OCI-M2 (cell line): ENCODE results near the gene BBLN.
"Not testable (repeated sequence)": the region's sequence is repeated elsewhere in the genome, so short reads cannot be mapped to it uniquely, and the experiment has no call there.

Experiments
- DNase-seq: peaks from one replicate; lab custom pipeline; 2025; ENCODE audit not compliant: unreplicated experiment; lab: John Stamatoyannopoulos, UW

The BBLN gene

DNA sequence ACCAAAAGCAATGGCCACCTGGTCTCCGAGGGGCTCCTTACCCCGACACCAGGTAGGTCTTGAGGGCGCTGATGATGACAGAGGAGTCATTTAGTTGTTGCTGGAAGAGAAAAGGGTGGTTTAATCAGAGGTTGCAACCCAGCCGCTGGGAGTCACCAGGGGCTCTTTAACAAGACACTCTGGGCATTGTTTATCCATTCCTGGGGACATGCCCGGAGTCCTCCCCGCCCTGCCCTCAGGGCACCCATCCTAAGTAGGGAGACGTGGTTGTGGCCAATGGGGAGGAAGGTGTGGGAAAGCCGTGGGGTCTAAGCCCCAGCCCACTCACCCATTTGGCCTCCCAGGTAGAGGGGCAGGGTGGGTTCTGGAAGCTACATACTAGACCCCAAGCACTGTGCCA lies 35.6 kb upstream of the BBLN start:
- no peak for DNase-seq

DNA sequence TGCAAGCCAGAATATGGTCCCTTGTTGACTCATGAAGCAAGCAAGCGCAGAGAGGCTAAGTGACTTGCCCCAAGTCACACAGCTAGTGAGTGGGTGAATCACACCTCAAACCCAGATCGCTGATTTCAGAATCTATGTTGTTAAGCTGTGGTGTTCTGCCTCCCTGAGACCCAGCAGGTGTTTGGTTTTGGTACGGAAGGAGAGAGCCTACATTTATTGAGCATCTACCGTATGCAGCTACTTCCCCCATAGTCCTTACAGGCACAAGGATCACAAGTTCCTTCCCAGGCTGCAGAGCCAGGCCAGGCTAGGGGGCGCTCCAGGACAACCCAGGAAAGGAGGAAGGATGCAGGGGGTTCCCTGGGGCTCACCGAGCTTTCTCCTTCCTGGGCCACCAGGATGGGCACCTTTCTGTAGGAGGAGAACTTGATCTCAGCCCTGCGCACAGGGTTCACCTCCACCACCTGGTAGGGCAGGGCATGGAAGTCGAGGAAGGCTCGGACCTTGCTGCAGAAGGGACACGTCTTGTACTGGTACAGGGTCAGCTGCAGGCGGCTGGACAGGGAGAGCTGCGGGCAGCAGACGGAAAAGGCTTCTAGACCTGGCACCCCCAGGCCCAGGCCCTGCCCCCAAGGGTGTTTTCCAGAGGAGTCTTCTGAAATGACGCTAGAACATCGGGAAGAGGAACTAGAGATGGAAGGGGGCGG lies 35.0 kb upstream of the BBLN start:
- DNase-seq, result peak; percentile 2

DNA sequence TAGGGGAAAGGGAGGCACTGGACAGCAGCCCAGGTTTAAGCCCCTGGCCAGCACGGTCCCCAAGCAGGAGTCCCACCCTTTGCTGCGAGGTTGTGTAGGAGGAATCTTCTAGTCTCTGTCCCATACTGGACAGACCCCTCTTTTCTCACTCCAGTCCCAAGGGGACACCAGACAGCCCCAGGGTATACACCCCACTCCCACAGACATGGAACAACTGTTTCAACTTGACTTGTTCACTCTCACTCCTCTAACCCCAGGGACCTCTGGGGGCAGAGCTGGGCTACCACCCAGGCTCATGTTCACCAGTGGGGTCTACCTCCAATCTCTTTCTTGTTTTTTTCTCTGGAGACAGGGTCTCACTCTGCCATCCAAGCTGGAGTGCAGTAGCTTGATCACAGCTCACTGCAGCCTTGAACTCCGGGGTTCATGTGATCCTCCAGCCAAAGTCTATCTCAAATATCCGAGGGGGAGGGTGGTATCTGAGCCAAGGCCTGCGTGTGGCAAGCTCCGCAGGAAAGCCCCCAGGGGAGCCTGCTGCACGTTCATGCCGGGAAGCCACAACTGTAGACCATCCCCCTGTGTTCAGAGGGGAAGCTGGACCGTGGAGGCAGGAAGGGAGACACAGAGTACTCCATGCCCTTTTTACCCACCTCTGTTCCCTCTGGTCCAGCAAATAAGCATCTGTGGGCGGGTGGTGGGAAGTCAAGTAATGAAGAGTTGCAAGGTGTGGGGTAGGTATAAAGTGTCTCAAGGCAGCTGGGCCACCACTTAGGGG lies 34.3 kb upstream of the BBLN start:
- no peak for DNase-seq

DNA sequence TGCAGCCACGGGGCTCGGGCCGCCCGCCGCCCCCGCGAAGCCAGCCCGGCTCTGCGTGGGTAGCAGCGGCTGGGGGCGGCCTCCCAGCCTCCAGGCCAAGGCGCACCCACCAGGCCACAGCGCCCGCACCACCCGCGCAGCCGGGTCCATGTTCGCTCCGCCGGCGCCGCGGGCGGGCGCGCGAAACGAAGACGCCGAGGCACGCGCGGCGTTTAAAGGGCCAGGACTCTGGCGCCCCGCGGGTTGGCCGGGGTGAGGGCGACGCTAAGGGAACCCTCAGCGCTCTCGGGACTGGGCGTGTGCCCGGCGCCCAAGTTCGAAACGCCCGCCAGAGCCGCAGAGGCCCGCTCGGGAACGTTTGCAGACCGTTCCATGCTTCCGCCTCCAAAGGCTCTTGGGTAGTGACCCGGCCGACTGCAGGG lies 32.5 kb upstream of the BBLN start, which contains the start of gene PTGES2:
TSS of gene PTGES2 (minus strand) at position 162 of the 422 bp plus-strand sequence. CDS start at position 150, 12 bp downstream.
- DNase-seq, result no peak

DNA sequence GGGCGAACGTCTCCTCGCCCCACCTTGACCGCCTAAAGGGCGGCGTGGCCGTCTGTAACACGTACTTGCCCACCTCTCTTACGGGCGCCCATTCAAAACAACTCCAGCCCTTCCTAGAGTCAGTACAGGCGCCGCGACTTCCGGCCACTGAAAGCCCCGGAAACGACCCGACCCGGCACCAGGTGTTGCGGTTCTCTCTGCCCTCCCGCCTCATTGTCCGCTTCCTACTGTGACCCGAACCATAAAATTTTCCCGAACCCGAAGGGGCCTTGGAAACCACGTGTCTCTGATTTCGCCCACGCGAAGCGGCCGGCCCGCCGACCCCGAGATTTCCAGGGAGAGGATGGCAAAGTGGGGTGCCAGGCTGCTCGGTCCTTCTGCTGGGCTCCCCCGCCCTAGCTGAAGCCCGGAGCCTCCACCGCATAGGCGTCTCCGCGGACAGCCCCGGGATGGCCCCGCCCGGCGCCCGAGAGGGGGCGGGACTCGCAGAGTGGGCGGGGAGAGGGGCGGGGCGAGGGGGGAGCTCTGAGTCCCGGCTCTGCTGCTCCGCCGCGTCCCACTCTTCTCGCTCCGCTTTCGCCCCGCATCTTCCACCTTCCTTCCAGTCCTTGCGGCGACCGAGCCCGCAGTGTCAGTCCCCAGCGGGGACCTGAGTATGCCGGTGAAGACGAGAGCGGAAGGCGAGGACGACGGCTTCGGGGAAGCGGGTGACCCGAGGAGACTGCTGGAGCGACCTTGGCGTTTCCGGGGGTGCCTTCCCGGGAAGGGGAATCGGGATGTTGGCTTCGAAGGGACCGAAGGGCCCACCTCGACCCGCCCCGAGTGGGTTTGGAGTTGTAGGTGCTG lies 31.9 kb upstream of the BBLN start:
- peak; percentile 63 for DNase-seq

DNA sequence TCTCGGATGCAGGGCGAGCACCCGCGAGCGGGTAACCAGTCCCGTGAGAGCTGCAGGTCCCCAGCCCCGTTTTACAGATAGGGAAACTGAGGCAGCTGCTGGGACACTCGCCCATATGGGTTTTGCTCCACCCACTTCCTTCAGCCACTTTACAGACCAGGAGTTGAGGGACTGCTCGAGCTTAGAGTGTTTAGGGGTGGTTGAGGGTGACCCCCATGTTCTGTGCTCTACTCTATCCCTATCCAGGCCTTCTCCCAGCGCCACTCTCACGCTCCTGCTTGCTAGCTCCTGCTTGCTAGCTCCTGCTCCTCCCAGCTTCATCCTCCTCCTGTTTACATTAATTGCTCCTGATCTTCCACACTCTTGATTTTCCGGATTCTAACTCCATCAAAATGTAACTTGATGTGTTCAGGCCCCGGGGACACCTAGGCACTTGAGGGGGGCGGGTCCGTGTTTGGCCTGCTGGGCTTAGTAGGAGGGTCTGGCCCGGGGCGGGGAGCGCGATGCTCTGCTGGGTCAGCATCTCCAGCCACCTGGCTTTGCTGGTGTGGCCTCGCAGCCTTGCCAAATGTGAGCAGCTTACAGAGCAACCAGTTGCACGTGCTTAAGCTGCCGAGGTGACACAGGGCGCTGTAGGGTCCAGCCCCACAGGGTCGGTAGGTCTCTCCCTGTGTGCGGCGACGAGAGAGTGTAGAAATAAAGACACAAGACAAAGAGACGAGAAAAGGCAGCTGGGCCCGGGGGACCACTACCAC lies 31.1 kb upstream of the BBLN start:
- no peak for DNase-seq

DNA sequence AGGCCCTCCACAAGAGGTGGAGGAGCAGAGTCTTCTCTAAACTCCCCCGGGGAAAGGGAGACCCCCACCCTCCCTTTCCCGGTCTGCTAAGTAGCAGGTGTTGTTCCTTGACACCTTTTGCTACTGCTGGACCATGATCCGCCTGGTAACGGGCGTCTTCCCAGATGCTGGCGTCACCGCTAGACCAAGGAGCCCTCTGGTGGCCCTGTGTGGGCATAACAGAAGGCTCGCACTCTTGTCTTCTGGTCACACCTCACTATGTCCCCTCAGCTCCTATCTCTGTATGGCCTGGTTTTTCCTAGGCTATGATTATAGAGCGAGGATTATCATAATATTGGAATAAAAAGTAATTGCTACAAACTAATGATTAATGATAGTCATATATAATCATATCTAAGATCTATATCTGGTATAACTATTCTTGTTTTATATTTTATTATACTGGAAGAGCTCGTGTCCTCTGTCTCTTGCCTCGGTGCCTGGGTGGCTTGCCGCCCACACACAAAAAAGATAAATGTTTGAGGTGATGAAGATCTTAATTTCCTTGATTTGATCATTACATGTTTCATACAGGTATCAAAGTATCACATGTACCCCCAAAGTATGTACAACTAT lies 30.0 kb upstream of the BBLN start:
- DNase-seq, result not testable (repeated sequence)

DNA sequence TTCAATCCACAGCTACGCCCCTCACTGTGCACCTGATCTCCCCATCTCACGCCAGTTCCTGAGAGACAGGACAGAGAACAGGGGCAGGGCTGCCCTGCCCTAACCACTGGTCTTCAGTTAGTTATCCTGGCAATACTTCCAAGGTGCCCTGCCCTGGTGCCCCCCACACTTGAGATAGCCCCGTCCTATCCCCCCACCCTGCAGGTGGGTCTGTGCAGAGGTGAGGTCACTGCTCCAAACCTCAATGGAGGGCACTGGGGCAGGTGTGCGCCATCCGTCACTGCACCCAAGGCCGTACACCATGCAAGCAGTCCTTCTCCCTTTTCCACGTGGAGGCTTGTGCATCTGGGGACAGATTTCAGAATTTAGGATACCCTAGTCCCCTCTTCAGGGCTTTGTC lies 29.4 kb upstream of the BBLN start:
- DNase-seq, result not testable (repeated sequence)

DNA sequence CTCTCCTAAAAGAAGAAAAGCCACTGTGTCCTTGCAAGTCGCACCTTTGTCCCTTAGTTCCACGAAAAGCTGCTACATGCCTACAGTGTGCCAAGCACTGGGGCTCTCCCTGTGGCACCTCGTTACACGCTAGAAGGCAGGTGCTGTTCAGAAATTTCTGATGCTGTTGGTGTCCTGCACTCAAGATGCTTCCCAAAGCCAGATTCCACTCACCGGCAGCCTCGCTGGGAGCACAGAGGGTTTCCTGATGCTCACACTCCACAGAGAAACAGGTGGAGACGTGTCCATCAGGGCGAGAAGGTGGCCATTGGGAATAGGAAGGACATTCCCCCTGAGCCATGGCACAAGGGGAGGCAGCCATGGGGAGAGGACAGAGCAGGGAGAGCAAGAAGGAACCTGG lies 28.7 kb upstream of the BBLN start:
- DNase-seq, result not testable (repeated sequence)

DNA sequence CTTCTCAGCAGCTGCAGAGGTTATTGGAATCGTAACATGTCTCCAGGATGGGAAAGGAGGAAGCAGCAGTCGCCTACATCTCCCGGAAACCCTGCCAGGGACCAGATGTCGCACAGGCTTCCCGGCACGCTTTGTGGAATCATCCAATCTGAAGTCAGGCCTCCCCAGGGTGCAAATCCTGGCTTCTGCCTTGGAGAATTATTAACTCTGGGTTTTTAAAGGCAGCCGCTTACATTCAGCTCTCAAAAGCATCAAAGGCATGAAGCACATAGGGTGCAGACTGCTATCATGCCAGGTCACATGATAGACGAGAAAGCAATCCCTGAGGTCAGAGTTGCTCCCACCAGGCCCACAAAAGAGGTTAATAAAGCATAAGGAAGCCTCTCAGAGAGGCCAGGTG lies 27.9 kb upstream of the BBLN start:
- not testable (repeated sequence) for DNase-seq

DNA sequence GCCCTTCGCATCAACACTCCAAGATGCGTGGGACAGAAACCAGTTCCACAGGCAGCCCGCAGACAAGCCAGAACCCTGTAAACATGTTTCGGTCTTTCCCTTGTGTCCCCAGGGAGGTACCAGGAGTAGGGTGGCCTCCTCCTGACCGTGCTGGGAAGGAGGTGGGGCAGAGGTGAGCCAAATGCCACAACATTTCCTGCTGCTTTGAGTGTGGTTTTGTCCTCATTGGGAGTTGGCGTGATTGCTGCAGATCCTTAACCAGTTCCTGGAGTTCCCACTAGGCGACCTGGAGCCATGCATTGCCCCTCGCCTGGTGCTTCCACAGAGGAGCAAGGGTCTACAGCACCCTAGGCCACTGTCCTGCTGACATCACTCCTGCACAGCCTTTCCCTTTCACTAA lies 24.5 kb upstream of the BBLN start:
- not testable (repeated sequence) for DNase-seq

DNA sequence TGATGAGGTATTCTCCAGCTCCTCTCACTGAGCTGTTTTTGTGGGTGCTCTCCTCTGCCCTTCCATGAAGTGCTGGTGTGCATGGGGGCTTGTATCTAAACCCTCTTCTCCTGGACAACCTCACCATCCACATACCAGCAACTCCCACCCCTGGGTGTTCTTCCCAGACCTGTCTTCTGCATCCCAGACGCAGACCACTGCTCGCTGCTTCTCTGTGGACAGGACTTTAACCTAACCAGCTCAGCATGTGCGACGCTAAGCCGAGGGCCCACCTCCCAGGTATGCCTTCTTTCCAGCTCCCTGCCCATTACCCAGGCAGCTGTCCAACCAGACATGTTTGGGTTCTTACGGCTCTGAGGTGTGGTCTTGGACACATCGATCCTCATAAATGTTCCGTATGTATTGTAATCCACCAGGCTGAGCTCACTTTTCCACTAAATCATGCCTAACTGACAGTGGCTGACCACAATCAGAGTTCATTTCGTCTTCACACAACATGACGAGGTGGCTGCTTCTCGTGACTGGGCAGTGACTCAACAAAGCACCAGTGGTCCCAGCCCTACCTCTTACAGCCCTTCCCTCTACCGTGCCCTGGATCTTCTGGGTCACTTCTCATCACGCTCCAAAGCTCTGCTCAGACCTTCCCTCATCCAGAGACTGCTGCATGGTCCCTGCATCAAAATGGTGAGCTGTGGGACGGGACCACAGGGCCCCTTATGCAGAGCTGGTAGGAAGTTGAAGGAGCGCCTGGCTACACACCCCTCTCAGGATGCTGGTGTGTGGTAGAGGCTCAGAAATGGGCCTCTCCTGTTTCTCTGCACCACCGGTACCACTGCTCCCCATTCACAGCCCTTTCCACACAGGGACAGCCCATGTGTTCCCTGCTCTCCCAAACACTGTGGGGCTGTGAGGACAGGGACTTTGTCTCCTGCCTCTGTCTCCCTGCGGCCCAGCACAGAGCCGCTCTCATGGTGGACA lies 23.0 kb upstream of the BBLN start:
- DNase-seq, result no peak

DNA sequence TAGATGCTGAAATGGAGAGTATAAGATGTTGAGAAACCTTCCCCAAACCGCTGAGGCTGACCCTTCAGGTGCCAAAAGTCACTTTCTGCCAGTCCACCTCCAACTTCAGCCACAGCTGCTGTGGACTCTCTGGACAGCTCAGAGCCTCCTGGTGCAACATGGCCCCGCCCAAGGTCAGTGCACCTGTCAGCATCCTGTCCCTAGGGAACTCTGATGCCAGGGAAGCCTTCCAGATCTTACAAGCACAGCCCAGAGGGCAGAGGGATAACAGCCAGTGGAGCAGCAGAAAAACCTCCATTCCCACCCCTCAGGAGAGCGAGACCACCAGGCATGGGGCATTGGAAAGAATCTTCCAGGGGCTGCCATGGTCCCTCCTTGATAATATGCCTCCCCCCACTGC lies 22.1 kb upstream of the BBLN start:
- DNase-seq, result no peak

DNA sequence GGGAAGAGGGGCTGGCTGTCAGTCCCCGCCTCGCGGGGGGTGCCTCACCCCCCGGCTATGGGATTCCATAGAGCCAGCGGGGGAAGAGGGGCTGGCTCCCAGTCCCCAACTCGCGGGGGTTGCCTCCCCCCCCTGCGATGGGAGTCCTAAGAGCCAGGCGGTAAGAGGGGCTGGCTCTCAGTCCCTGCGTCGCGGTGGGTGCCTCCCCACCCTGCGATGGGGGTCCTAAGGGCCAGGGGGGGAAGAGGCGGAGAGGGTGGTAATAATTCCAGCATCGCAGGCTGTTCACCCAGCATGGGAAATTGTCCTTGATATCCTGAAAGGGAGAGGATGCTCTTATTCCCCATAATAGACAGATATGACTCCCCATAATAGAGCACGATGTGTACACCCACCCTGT lies 20.4 kb upstream of the BBLN start:
- DNase-seq, result no peak

DNA sequence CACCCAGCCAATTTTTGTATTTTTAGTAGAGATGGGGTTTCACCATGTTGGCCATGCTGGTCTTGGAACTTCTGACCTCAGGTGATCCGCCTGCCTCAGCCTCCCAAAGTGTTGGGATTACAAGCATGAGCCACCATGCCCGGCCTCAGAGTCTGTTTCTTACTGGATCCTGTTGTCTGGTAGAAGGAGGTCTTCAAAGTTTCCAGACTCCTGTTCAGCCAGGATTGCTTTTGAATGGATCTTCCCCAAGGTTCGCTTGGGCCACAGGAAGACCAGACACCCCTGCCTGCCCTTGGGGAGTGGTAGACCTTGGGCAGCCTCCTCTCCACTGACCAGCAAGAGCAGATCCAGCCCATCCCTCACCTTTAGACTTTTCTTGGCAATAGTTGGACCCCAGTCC lies 18.5 kb upstream of the BBLN start:
- no peak for DNase-seq

DNA sequence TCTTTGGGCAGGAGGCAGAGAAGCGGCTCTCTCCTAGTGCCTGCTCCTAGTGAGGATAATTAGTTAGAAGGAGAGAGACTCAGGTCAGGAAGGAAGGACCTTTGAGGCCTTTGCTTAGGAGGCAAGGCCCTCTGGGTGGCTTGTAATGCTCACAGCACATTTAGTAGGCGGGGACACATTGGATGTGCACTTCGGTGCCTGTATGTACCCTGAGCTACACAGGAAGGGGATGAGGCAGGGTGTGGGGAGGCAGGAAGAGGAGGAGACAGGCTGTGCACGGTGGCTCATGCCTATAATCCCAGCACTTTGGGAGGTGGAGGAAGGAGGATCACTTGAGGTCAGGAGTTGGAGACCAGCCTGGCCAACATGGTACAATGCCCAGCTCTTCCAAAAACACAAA lies 18.0 kb upstream of the BBLN start:
- no peak for DNase-seq

DNA sequence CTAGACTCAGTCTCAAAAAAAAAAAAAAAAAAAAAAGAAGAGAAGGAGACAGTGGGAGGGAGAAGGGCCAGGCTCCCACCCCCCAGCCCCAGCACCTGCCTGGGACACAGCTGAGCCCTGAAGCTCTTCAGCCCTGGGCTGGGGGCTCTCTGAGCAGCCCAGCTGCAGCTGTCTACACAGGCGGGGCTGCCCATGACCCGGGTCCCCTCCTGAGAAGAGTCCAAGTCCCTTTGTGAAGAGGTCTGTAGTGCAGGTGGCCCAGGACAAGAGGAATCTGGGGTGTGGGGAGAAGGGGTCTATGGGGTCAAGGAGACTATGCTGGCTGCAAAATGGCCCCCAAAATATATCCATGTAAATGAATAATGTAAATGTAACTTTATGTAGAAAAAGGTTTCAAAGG lies 17.5 kb upstream of the BBLN start:
- no peak for DNase-seq

DNA sequence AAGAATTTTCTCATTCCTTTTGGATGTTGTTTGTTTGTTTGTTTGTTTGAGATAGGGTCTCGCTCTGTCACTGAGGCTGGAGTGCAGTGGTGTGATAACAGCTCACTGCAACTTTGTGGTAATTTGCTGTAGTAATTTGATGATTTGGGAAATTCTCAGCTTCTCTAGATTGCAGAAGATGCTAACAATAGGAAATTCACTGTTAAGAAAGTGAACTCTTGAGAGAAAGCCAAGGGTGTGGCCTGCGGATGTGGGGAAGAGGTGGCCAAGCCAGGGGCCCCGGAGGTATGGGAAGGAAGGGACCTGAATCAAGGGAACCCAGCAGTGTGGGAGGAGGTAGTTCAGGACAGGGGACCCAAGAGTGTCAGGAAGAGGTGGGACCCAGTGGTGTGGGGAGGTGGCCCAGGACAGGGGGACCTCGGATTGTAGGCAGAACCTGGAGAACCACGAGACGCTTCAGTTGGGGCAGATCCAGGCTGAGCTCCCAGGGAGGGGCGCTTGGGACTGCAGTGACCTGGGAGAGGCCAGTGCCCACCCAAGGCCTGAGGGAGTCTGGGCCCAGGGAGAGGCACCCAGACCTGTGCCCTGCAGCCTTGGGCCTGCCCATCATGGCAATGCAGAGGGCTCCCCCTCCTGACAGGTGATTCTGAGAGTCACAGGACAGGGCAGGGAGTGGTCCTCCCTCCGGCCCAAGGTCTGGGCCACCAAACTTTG lies 16.4 kb upstream of the BBLN start:
- no peak for DNase-seq
